ENCODE data around the gene SLC30A3. TPM values are rescaled to one million over a fixed set of nuclear protein-coding genes. Genes with fewer than 3 reads are reported as not detected.

The SLC30A3 gene
- total and polyA plus RNA-seq, 10 of the 15 experiments (the other 5 are each of a cell fraction or from before 2014, with no cell fraction given), result 0.23 TPM; not detected in 9

DNA sequence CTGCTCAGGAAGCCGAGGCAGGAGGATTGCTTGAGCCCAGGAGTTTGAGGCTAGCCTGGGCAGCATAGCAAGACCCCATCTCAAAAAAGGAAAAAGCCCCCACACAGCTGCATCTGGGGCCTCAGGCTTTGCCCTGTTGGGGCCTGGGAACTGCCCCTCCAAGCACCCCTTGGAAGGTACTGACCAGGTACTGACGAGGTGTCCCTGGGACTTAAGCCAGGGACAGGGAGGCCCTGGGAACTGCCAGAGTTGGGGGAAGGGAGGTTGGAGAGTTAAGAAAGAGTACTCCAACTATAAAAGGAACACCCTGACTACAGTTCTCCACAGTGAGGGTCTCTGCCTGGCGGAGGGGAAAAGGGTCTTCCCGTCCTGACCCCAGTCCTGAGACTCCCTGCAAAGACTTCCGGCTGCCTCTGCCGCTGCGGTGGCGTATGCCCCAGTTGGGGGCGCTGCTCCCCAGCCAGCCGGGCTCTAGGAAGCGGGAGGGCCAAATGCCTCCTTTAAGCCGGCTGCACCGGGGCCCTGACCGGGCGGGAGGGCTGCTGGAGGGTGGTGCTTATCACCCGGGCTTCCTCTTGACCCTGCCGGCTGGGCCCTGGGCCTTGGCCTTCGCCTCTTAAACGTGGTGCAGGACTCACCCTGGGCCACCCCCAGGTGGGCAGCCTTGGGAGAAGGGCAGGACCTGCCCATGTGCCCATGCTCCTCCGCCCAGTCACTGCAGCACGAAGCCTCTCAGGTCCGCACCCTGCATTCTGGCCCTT lies 12.8 kb downstream of the SLC30A3 start:
- Histone ChIP-seq H3K27me3 (replicated peaks in 1 of 2; ENCODE audit: control insufficient read depth in 2 of 2, insufficient read depth in 2 of 2, low read length in 1 of 2) (peaks cover 2 to 4% of the 10 kb centered on the region in 2 experiments; a peak in 3 of 4 replicates), H3K4me3 (no peak overlapping the region), H3K9me3 (replicated peaks; ENCODE audit: control insufficient read depth, insufficient read depth, low read length) (no peaks in the 10 kb centered on the region), H2AFZ (ENCODE audit: control insufficient read depth, low read depth, low read length) (peak overlapping the region; percentile 50), H3K27ac (ENCODE audit: control insufficient read depth, insufficient read depth) (no peak overlapping the region), H4K20me1 (ENCODE audit: control insufficient read depth, insufficient read depth) (no peaks in the 10 kb centered on the region), H3K9ac (ENCODE audit: control insufficient read depth, insufficient read depth, low read length) (no peak overlapping the region), H3K36me3 (ENCODE audit: control insufficient read depth in 2 of 2, insufficient read depth in 2 of 2, low read length in 1 of 2) (no peaks in the 10 kb centered on the region), H3K79me2 (ENCODE audit: control insufficient read depth, insufficient read depth, low read length) (no peaks in the 10 kb centered on the region), H3K4me2 (ENCODE audit: control insufficient read depth, insufficient read depth) (no peak overlapping the region), H3K4me1 (ENCODE audit: control insufficient read depth, insufficient read depth, low read length) (no peaks in the 10 kb centered on the region)
- ChIA-PET SMC1A (ENCODE audit: uncharacterized antibody, unreplicated experiment) (interaction anchor here (1.6 to 2.6 kb wide), 2 partner anchors 29 to 30 kb away, joined by 7 to 12 read pairs; no protein-coding TSS in a partner anchor), RAD21 (ENCODE audit: unreplicated experiment) (interaction anchor here (1.2 to 1.5 kb wide), 3 partner anchors 29 to 433 kb away, joined by 3 to 8 read pairs (median 3); no protein-coding TSS in a partner anchor), CTCF (interaction anchor here (0.7 to 5.0 kb wide), 6 partner anchors 13 to 98 kb away, joined by 3 to 58 read pairs (median 3); partner anchors contain the start of gene TRIM54), POLR2A (interaction anchor here (0.5 kb wide), 1 partner anchor 79 kb away, joined by 6 read pairs; no protein-coding TSS in a partner anchor)
- WGBS (ENCODE audit: insufficient coverage, insufficient replicate concordance, low lambda C conversion rate, missing lambda C conversion rate), result 23% methylated on average over 20 of the region's 22 CpGs
- intact Hi-C loops (cut with micrococcal nuclease; ENCODE audit: unreplicated experiment), result no loop called here
- peak; percentile 88 for ATAC-seq
- DNase-seq (ENCODE audit: low read depth, low spot score), result no peak
- BruUV-seq (replicated peaks), result no TSS peak
- no peak for FAIRE-seq
- in situ Hi-C loops (cut with MboI), result no loop called here
- TF ChIP-seq CBFB (IDR thresholded peaks at IDR 0.05; ENCODE audit: low read depth) (no peak), NFYA (IDR thresholded peaks at IDR 0.05; ENCODE audit: borderline replicate concordance, low read depth, low read length) (no peak), TCF12 (IDR thresholded peaks at IDR 0.05; ENCODE audit: low read depth, low read length) (no peak), BACH1 (IDR thresholded peaks at IDR 0.05; ENCODE audit: borderline replicate concordance) (no peak), ASH2L (IDR thresholded peaks at IDR 0.05; ENCODE audit: borderline replicate concordance, low read depth) (no peak), RBBP5 (conservative IDR thresholded peaks at IDR 0.05) (no peak), BMI1 (IDR thresholded peaks at IDR 0.05; ENCODE audit: borderline replicate concordance) (no peak), POU2F2 (IDR thresholded peaks at IDR 0.05; ENCODE audit: borderline replicate concordance, low read depth, low read length) (no peak), SMC3 (IDR thresholded peaks at IDR 0.05; ENCODE audit: borderline replicate concordance, low read length) (peak; percentile 59; the same call in 1 of the 2 replicates), ATF7 (IDR thresholded peaks at IDR 0.05; ENCODE audit: low read depth) (no peak), CHD1 (IDR thresholded peaks at IDR 0.05; ENCODE audit: low read depth, low read length) (no peak), MTA2 (IDR thresholded peaks at IDR 0.05; ENCODE audit: low read depth) (no peak), YY1 (IDR thresholded peaks at IDR 0.05; ENCODE audit: low read depth, low read length) (peak; percentile 53; the same call in 1 of the 2 replicates)
- TF ChIP-seq, protein P1, sequence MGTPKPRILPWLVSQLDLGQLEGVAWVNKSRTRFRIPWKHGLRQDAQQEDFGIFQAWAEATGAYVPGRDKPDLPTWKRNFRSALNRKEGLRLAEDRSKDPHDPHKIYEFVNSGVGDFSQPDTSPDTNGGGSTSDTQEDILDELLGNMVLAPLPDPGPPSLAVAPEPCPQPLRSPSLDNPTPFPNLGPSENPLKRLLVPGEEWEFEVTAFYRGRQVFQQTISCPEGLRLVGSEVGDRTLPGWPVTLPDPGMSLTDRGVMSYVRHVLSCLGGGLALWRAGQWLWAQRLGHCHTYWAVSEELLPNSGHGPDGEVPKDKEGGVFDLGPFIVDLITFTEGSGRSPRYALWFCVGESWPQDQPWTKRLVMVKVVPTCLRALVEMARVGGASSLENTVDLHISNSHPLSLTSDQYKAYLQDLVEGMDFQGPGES (IDR thresholded peaks at IDR 0.05), result no peak
- TF ChIP-seq, protein P2, sequence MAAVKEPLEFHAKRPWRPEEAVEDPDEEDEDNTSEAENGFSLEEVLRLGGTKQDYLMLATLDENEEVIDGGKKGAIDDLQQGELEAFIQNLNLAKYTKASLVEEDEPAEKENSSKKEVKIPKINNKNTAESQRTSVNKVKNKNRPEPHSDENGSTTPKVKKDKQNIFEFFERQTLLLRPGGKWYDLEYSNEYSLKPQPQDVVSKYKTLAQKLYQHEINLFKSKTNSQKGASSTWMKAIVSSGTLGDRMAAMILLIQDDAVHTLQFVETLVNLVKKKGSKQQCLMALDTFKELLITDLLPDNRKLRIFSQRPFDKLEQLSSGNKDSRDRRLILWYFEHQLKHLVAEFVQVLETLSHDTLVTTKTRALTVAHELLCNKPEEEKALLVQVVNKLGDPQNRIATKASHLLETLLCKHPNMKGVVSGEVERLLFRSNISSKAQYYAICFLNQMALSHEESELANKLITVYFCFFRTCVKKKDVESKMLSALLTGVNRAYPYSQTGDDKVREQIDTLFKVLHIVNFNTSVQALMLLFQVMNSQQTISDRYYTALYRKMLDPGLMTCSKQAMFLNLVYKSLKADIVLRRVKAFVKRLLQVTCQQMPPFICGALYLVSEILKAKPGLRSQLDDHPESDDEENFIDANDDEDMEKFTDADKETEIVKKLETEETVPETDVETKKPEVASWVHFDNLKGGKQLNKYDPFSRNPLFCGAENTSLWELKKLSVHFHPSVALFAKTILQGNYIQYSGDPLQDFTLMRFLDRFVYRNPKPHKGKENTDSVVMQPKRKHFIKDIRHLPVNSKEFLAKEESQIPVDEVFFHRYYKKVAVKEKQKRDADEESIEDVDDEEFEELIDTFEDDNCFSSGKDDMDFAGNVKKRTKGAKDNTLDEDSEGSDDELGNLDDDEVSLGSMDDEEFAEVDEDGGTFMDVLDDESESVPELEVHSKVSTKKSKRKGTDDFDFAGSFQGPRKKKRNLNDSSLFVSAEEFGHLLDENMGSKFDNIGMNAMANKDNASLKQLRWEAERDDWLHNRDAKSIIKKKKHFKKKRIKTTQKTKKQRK (IDR thresholded peaks at IDR 0.05; ENCODE audit: low read depth, low read length), result no peak
- TF ChIP-seq, protein P3, sequence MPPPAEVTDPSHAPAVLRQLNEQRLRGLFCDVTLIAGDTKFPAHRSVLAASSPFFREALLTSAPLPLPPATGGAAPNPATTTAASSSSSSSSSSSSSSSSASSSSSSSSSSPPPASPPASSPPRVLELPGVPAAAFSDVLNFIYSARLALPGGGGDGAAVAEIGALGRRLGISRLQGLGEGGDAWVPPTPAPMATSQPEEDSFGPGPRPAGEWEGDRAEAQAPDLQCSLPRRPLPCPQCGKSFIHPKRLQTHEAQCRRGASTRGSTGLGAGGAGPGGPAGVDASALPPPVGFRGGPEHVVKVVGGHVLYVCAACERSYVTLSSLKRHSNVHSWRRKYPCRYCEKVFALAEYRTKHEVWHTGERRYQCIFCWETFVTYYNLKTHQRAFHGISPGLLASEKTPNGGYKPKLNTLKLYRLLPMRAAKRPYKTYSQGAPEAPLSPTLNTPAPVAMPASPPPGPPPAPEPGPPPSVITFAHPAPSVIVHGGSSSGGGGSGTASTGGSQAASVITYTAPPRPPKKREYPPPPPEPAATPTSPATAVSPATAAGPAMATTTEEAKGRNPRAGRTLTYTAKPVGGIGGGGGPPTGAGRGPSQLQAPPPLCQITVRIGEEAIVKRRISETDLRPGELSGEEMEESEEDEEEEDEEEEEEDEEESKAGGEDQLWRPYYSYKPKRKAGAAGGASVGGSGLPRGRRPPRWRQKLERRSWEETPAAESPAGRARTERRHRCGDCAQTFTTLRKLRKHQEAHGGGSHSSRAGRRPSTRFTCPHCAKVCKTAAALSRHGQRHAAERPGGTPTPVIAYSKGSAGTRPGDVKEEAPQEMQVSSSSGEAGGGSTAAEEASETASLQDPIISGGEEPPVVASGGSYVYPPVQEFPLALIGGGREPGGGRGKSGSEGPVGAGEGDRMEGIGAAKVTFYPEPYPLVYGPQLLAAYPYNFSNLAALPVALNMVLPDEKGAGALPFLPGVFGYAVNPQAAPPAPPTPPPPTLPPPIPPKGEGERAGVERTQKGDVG (CRISPR knock-in tag; IDR thresholded peaks at IDR 0.05), result no peak

Data from GM12878 (cell line).